Endodermal cell (in vitro differentiated cells): ENCODE data around the gene PARP16. TPM values are rescaled to one million over a fixed set of nuclear protein-coding genes. Genes with fewer than 3 reads are reported as not detected.

Source experiments
- DNase-seq: peaks from one replicate; pipeline ENCODE4 v3.0.0-alpha.2; 2017
- H3K27ac ChIP-seq: 2 replicates; pipeline ENCODE4 v1.5.1; 2013; ENCODE audit warnings: mild to moderate bottlenecking, low read depth, low read length, moderate library complexity
- H3K27me3 ChIP-seq: 2 replicates; pipeline ENCODE4 v1.6.1; 2013; ENCODE audit warnings: mild to moderate bottlenecking, low read length, moderate library complexity; ENCODE audit not compliant: insufficient read depth, control insufficient read depth, poor library complexity, severe bottlenecking
- H3K36me3 ChIP-seq: 2 replicates; pipeline ENCODE4 v1.7.0; 2013; ENCODE audit warnings: mild to moderate bottlenecking, low read length, moderate library complexity; ENCODE audit not compliant: control insufficient read depth, insufficient read depth
- H3K4me1 ChIP-seq: one replicate; pipeline ENCODE4 v1.7.0; 2013; ENCODE audit warnings: low read length; ENCODE audit not compliant: control insufficient read depth, insufficient read depth
- H3K4me3 ChIP-seq: 2 replicates; pipeline ENCODE4 v1.5.1; 2013; ENCODE audit warnings: mild to moderate bottlenecking, low read length, moderate library complexity
- H3K9ac ChIP-seq: 2 replicates; pipeline ENCODE4 v1.6.1; 2013; ENCODE audit warnings: mild to moderate bottlenecking, low read length, moderate library complexity; ENCODE audit not compliant: poor library complexity, severe bottlenecking; ENCODE audit errors: extremely low read depth
- H3K9me3 ChIP-seq: 2 replicates; pipeline ENCODE4 v1.6.1; 2013; ENCODE audit warnings: mild to moderate bottlenecking, low read length, moderate library complexity; ENCODE audit not compliant: control insufficient read depth
- H3K27ac Mint-ChIP-seq: 2 replicates; pipeline ENCODE4 v1.8.0; 2020; ENCODE audit warnings: mixed read lengths
- H3K27me3 Mint-ChIP-seq: 2 replicates; pipeline ENCODE4 v1.8.0; 2021; ENCODE audit warnings: mild to moderate bottlenecking, mixed read lengths; ENCODE audit not compliant: insufficient read depth
- H3K36me3 Mint-ChIP-seq: 2 replicates; pipeline ENCODE4 v1.8.0; 2020; ENCODE audit warnings: low read depth, mixed read lengths
- H3K4me1 Mint-ChIP-seq: 2 replicates; pipeline ENCODE4 v1.8.0; 2020; ENCODE audit warnings: mixed read lengths
- H3K4me3 Mint-ChIP-seq: 2 replicates; pipeline ENCODE4 v1.8.0; 2020; ENCODE audit warnings: mild to moderate bottlenecking, moderate library complexity, mixed read lengths
- H3K9me3 Mint-ChIP-seq: 2 replicates; pipeline ENCODE4 v1.8.0; 2020; ENCODE audit warnings: mild to moderate bottlenecking, mixed read lengths
- CTCF ChIP-seq: fragments of 200-600 bp; sonication (generic); conservative IDR thresholded peaks from 2 replicates; pipeline ENCODE4 v1.5.0; 2021; ENCODE audit warnings: antibody characterized with exemption, mild to moderate bottlenecking
- WGBS, 2 experiments: methylation state at CpG; one replicate each; pipeline versions ENCODE4 v1.1.5 to v1.1.7; 2013; ENCODE audit warnings: missing lambda C conversion rate in 2 of 2, mixed read lengths in 1 of 2; ENCODE audit not compliant: insufficient coverage in 1 of 2, insufficient read length in 1 of 2; 5-methylcytosine and 5-hydroxymethylcytosine counted together
- total RNA-seq, 2 donors: library from RNA; stranded (reverse); fragmentation: NEBNext Ultra II Directional in 1 of 2; extraction: Animal tissue kit (Norgen Biotek cat#: 25700) in 1 of 2; gene quantifications; 2 replicates in 1 of 2; 3 replicates in 1 of 2; pipeline ENCODE4 v1.2.1, GENCODE V29; 2021

The PARP16 gene
- total RNA-seq, 2 donors from 2014 or later, result 4.3 to 11.6 TPM

- no peak for DNase-seq
- no peak for TF ChIP-seq CTCF
- Histone ChIP-seq H3K9me3 (no peaks in the 10 kb centered on the region), H3K4me1 (no peaks in the 10 kb centered on the region), H3K36me3 (peaks cover 10% of the 10 kb centered on the region), H3K4me3 (no peak overlapping the region), H3K27me3 (no peaks in the 10 kb centered on the region), H3K9ac (no peak overlapping the region), H3K27ac (no peak overlapping the region)
- no peaks in the 10 kb centered on the region for H3K27me3 Mint-ChIP-seq
- no peaks in the 10 kb centered on the region for H3K9me3 Mint-ChIP-seq
- WGBS, 2 experiments, result 93 to 99% methylated on average over 5 to 7 of the region's 7 CpGs
- H3K4me1 Mint-ChIP-seq, result no peaks in the 10 kb centered on the region
- H3K36me3 Mint-ChIP-seq, result peaks cover 8% of the 10 kb centered on the region
- no peak overlapping the region for H3K27ac Mint-ChIP-seq
- no peak overlapping the region for H3K4me3 Mint-ChIP-seq
These were observed 31.1 kb downstream of the PARP16 start for GRCh38 chr15:65255486-65256140.

- no peaks in the 10 kb centered on the region for H3K9me3 ChIP-seq
- H3K9me3 Mint-ChIP-seq, result no peaks in the 10 kb centered on the region
- 80 to 93% methylated on average over 1 of the region's 1 CpG for WGBS, 2 experiments
- no peaks in the 10 kb centered on the region for H3K4me1 ChIP-seq
- H3K36me3 ChIP-seq, result peaks cover 9% of the 10 kb centered on the region
- no peaks in the 10 kb centered on the region for H3K4me1 Mint-ChIP-seq
- H3K9ac ChIP-seq, result no peak overlapping the region
- peak overlapping the region; percentile 87 for H3K27ac ChIP-seq
- no peak for DNase-seq
- H3K27ac Mint-ChIP-seq, result no peak overlapping the region
- no peak overlapping the region for H3K4me3 ChIP-seq
- TF ChIP-seq CTCF, result no peak
- peaks cover 8% of the 10 kb centered on the region for H3K36me3 Mint-ChIP-seq
- no peaks in the 10 kb centered on the region for H3K27me3 Mint-ChIP-seq
- no peaks in the 10 kb centered on the region for H3K27me3 ChIP-seq
- no peak overlapping the region for H3K4me3 Mint-ChIP-seq
These were observed 31.9 kb downstream of the PARP16 start for GRCh38 chr15:65254758-65255157.

GRCh38 chr15:65254356-65254755 is 32.3 kb downstream of the PARP16 start:
- WGBS, 2 experiments, result 63 to 89% methylated on average over 1 to 4 of the region's 4 CpGs
- H3K27ac Mint-ChIP-seq, result no peak overlapping the region
- no peak for DNase-seq
- Histone ChIP-seq H3K27me3 (no peaks in the 10 kb centered on the region), H3K4me1 (no peaks in the 10 kb centered on the region), H3K9ac (no peak overlapping the region), H3K4me3 (no peak overlapping the region), H3K27ac (peak overlapping the region; percentile 87), H3K36me3 (peaks cover 5% of the 10 kb centered on the region), H3K9me3 (no peaks in the 10 kb centered on the region)
- H3K27me3 Mint-ChIP-seq, result no peaks in the 10 kb centered on the region
- no peak overlapping the region for H3K4me3 Mint-ChIP-seq
- H3K4me1 Mint-ChIP-seq, result no peaks in the 10 kb centered on the region
- peaks cover 8% of the 10 kb centered on the region for H3K36me3 Mint-ChIP-seq
- H3K9me3 Mint-ChIP-seq, result no peaks in the 10 kb centered on the region
- no peak for TF ChIP-seq CTCF
